Neuronal stem cell (in vitro differentiated cells): ENCODE data around the gene RASSF5.

ENCODE experiments used
- DNase-seq: peaks from one replicate; pipeline ENCODE4 v3.0.0-alpha.2; 2013; ENCODE audit warnings: low spot score
- H2AFZ ChIP-seq: one replicate; pipeline ENCODE4 v1.6.1; 2013; ENCODE audit warnings: mild to moderate bottlenecking, low read length, inconsistent platforms
- H2AK5ac ChIP-seq: 2 replicates; pipeline ENCODE4 v1.6.1; 2013; ENCODE audit warnings: low read depth, mild to moderate bottlenecking, inconsistent platforms, low read length, moderate library complexity, mixed read lengths
- H2BK120ac ChIP-seq: 2 replicates; pipeline ENCODE4 v1.6.1; 2013; ENCODE audit warnings: low read depth, mild to moderate bottlenecking, inconsistent platforms, low read length, moderate library complexity, mixed read lengths
- H2BK12ac ChIP-seq: one replicate; pipeline ENCODE4 v1.6.1; 2013; ENCODE audit warnings: low read length, inconsistent platforms
- H2BK15ac ChIP-seq: 2 replicates; pipeline ENCODE4 v1.6.1; 2013; ENCODE audit warnings: mild to moderate bottlenecking, low read length, inconsistent platforms, mixed read lengths
- H2BK5ac ChIP-seq: one replicate; pipeline ENCODE4 v1.6.1; 2013; ENCODE audit warnings: inconsistent platforms, mild to moderate bottlenecking, low read length, moderate library complexity
- H3K14ac ChIP-seq: one replicate; pipeline ENCODE4 v1.6.1; 2013; ENCODE audit warnings: low read length, inconsistent platforms
- H3K18ac ChIP-seq: 2 replicates; pipeline ENCODE4 v1.6.1; 2013; ENCODE audit warnings: low read length, inconsistent platforms
- H3K23ac ChIP-seq: 2 replicates; pipeline ENCODE4 v1.6.1; 2013; ENCODE audit warnings: low read depth, mild to moderate bottlenecking, mixed read lengths, low read length, inconsistent platforms; ENCODE audit not compliant: poor library complexity
- H3K27ac ChIP-seq: replicated peaks from 3 replicates; pipeline ENCODE4 v1.5.1; 2013; ENCODE audit warnings: low read length, inconsistent platforms
- H3K27me3 ChIP-seq, 3 experiments: 2 replicates each; pipeline ENCODE4 v1.6.1; 2013; ENCODE audit warnings: low read length in 3 of 3, mild to moderate bottlenecking in 2 of 3, inconsistent platforms in 1 of 3, low read depth in 1 of 3, mixed read lengths in 1 of 3, moderate library complexity in 1 of 3; ENCODE audit not compliant: control insufficient read depth in 3 of 3, insufficient read depth in 3 of 3
- H3K36me3 ChIP-seq, 2 donors: replicated peaks in 1 of 2; 2 replicates each; pipeline ENCODE4 v1.6.1; 2013; ENCODE audit warnings: low read length in 2 of 2; ENCODE audit not compliant: control insufficient read depth in 2 of 2, insufficient read depth in 2 of 2
- H3K4ac ChIP-seq: 2 replicates; pipeline ENCODE4 v1.6.1; 2013; ENCODE audit warnings: inconsistent platforms, mild to moderate bottlenecking, low read length, moderate library complexity
- H3K4me1 ChIP-seq, 2 donors: 1 replicate in 1 of 2; 2 replicates in 1 of 2; pipeline ENCODE4 v1.6.1; 2013; ENCODE audit warnings: low read length in 2 of 2, low read depth in 1 of 2; ENCODE audit not compliant: control insufficient read depth in 2 of 2, insufficient read depth in 1 of 2
- H3K4me2 ChIP-seq: one replicate; pipeline ENCODE4 v1.6.1; 2013; ENCODE audit warnings: mild to moderate bottlenecking, low read length, inconsistent platforms; ENCODE audit not compliant: insufficient read depth, poor library complexity, severe bottlenecking
- H3K4me3 ChIP-seq, 2 donors: 2 replicates each; pipeline ENCODE4 v1.5.1; 2013; ENCODE audit warnings: low read length in 2 of 2, mild to moderate bottlenecking in 2 of 2, inconsistent platforms in 1 of 2, moderate library complexity in 1 of 2
- H3K79me1 ChIP-seq: one replicate; pipeline ENCODE4 v1.6.1; 2013; ENCODE audit warnings: low read depth, mild to moderate bottlenecking, inconsistent platforms, low read length, moderate library complexity
- H3K9ac ChIP-seq: one replicate; pipeline ENCODE4 v1.6.1; 2013; ENCODE audit warnings: mild to moderate bottlenecking, low read depth, low read length, inconsistent platforms; ENCODE audit not compliant: poor library complexity
- H3K9me3 ChIP-seq, 2 donors: replicated peaks in 1 of 2; 2 replicates each; pipeline versions ENCODE3 to v1.6.1; 2013; ENCODE audit warnings: low read length in 2 of 2, mild to moderate bottlenecking in 2 of 2, inconsistent platforms in 1 of 2, low read depth in 1 of 2, mixed read lengths in 1 of 2, moderate library complexity in 1 of 2; ENCODE audit not compliant: control insufficient read depth in 2 of 2, insufficient read depth in 1 of 2
- H4K8ac ChIP-seq: one replicate; pipeline ENCODE4 v1.6.1; 2013; ENCODE audit warnings: low read depth, mild to moderate bottlenecking, inconsistent platforms, low read length, moderate library complexity
- H4K91ac ChIP-seq: one replicate; pipeline ENCODE4 v1.6.1; 2013; ENCODE audit warnings: low read length, low read depth, mild to moderate bottlenecking, inconsistent platforms; ENCODE audit not compliant: poor library complexity
- WGBS, 2 donors: extraction: QIAGEN DNeasy Blood & Tissue Kit; methylation state at CpG; one replicate each; pipeline ENCODE4 v1.1.7; 2013; ENCODE audit warnings: missing lambda C conversion rate in 2 of 2, mixed read lengths in 1 of 2; ENCODE audit not compliant: insufficient read length in 2 of 2, insufficient replicate concordance in 1 of 2; ENCODE audit errors: extremely low coverage in 2 of 2; 5-methylcytosine and 5-hydroxymethylcytosine counted together

RASSF5 gene

GRCh38 chr1:206535853-206536188, 28.5 kb downstream of the RASSF5 start:
- Histone ChIP-seq H2BK5ac (no peak overlapping the region), H3K18ac (no peak overlapping the region), H3K36me3 (no peaks in the 10 kb centered on the region), H3K4ac (no peak overlapping the region), H3K23ac (no peak overlapping the region), H4K91ac (no peak overlapping the region), H3K79me1 (no peaks in the 10 kb centered on the region), H2AK5ac (no peak overlapping the region), H3K4me3 (no peak overlapping the region), H2BK12ac (no peak overlapping the region), H3K27me3 (peaks cover 0 to 55% (median 0%) of the 10 kb centered on the region in 3 experiments), H3K9me3 (no peaks in the 10 kb centered on the region), H2BK120ac (no peak overlapping the region), H2AFZ (no peak overlapping the region), H3K4me1 (peaks cover 3 to 4% of the 10 kb centered on the region in 2 donors), H3K4me2 (no peak overlapping the region), H3K14ac (no peak overlapping the region), H3K9ac (no peak overlapping the region), H2BK15ac (no peak overlapping the region), H3K27ac (no peak overlapping the region), H4K8ac (no peak overlapping the region)
- no peak for DNase-seq
- no CpG with 5 or more reads among the region's 6 CpGs for WGBS, 2 donors

GRCh38 chr1:206537141-206537540, 29.8 kb downstream of the RASSF5 start:
- Histone ChIP-seq H2AK5ac (no peak overlapping the region), H3K27ac (no peak overlapping the region), H3K36me3 (no peaks in the 10 kb centered on the region), H3K4me1 (peaks cover 3 to 4% of the 10 kb centered on the region in 2 donors), H3K18ac (no peak overlapping the region), H3K4ac (no peak overlapping the region), H3K4me3 (no peak overlapping the region), H3K9me3 (no peaks in the 10 kb centered on the region), H2AFZ (no peak overlapping the region), H4K8ac (no peak overlapping the region), H3K4me2 (no peak overlapping the region), H3K9ac (no peak overlapping the region), H3K23ac (no peak overlapping the region), H2BK120ac (no peak overlapping the region), H3K79me1 (no peaks in the 10 kb centered on the region), H2BK5ac (no peak overlapping the region), H3K14ac (no peak overlapping the region), H2BK15ac (no peak overlapping the region), H3K27me3 (peaks cover 0 to 56% (median 0%) of the 10 kb centered on the region in 3 experiments), H4K91ac (no peak overlapping the region), H2BK12ac (no peak overlapping the region)
- WGBS, 2 donors: no CpG with 5 or more reads among the region's 4 CpGs
- DNase-seq: no peak

DNA sequence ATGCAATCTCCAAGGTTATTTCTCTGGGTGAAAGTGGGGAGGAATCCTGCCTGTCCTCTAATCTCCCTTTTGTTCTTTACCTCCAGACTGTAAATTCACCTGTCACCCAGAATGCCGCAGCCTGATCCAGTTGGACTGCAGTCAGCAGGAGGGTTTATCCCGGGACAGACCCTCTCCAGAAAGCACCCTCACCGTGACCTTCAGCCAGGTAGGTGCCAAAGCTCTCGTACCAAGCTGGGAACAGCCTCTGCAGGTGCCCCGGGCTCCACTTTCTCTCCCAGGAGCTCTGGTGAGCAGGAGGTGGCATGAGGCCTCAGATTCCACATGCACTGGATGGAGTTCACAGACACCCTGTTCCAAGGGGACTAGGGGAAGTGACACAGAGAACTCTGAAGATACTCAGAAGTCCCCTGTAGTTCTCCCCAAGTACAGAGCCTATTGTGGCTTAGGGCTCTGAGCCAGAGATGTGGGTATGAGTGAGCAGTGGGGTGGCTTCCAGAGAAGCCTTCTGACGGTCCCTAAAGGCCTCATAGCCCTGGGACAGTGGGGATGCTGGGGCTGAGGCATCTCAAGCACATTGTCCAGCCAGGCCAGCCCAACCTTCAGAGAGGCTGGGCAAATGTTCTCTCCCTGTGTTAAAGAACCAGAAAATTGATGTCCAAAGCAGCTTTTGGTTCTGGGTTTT, 30.9 kb downstream of the RASSF5 start:
- H3K14ac ChIP-seq: no peak overlapping the region
- H3K36me3 ChIP-seq: no peaks in the 10 kb centered on the region
- no peak overlapping the region for H2BK120ac ChIP-seq
- no peak overlapping the region for H2BK12ac ChIP-seq
- H3K9me3 ChIP-seq: peaks cover 0 to 1% of the 10 kb centered on the region in 2 donors
- peaks cover 3 to 4% of the 10 kb centered on the region in 2 donors for H3K4me1 ChIP-seq
- H4K91ac ChIP-seq: no peak overlapping the region
- H2BK5ac ChIP-seq: no peak overlapping the region
- no peak overlapping the region for H2AFZ ChIP-seq
- H3K9ac ChIP-seq: no peak overlapping the region
- H2BK15ac ChIP-seq: peak overlapping the region; percentile 31
- H3K79me1 ChIP-seq: no peaks in the 10 kb centered on the region
- no CpG with 5 or more reads among the region's 6 CpGs for WGBS, 2 donors
- no peak overlapping the region for H3K27ac ChIP-seq
- H3K18ac ChIP-seq: no peak overlapping the region
- H2AK5ac ChIP-seq: no peak overlapping the region
- no peak overlapping the region for H3K23ac ChIP-seq
- H3K4ac ChIP-seq: no peak overlapping the region
- no peak for DNase-seq
- H3K4me2 ChIP-seq: no peak overlapping the region
- no peak overlapping the region for H3K4me3 ChIP-seq
- no peak overlapping the region for H4K8ac ChIP-seq
- H3K27me3 ChIP-seq: peaks cover 0 to 50% (median 0%) of the 10 kb centered on the region in 3 experiments

- Histone ChIP-seq H3K9ac (no peak overlapping the region), H3K4ac (no peak overlapping the region), H2BK15ac (no peak overlapping the region), H3K27ac (no peak overlapping the region), H2AK5ac (no peak overlapping the region), H2BK120ac (no peak overlapping the region), H3K4me3 (no peak overlapping the region), H2BK5ac (no peak overlapping the region), H3K9me3 (peaks cover 0 to 3% of the 10 kb centered on the region in 2 donors), H3K14ac (no peak overlapping the region), H3K27me3 (peaks cover 0 to 45% (median 0%) of the 10 kb centered on the region in 3 experiments), H4K8ac (no peak overlapping the region), H2AFZ (no peak overlapping the region), H3K79me1 (no peaks in the 10 kb centered on the region), H3K36me3 (no peaks in the 10 kb centered on the region), H2BK12ac (no peak overlapping the region), H3K18ac (no peak overlapping the region), H3K23ac (no peak overlapping the region), H4K91ac (no peak overlapping the region), H3K4me2 (no peak overlapping the region), H3K4me1 (peaks cover 3 to 4% of the 10 kb centered on the region in 2 donors)
- no peak for DNase-seq
- WGBS, 2 donors: no CpG with 5 or more reads among the region's 10 CpGs
Measured at GRCh38 chr1:206538901-206539640, 31.7 kb downstream of the RASSF5 start.
